IPS-20b (cell line): ENCODE measurements around the gene BNC2.
A peak's percentile ranks its signal among the peaks of the same experiment; 100 is the strongest.

Source experiments
- H3K27ac ChIP-seq: one replicate; pipeline ENCODE4 v1.5.1; 2013; ENCODE audit warnings: low read length
- H3K27me3 ChIP-seq: 2 replicates; pipeline ENCODE4 v1.6.1; 2013; ENCODE audit warnings: mild to moderate bottlenecking, low read length, inconsistent platforms; ENCODE audit not compliant: insufficient read depth
- H3K36me3 ChIP-seq: 2 replicates; pipeline ENCODE4 v1.6.1; 2013; ENCODE audit warnings: low read depth, mild to moderate bottlenecking, inconsistent platforms, low read length, moderate library complexity; ENCODE audit not compliant: insufficient read depth
- H3K4me1 ChIP-seq: 2 replicates; pipeline ENCODE4 v1.6.1; 2013; ENCODE audit warnings: mild to moderate bottlenecking, control low read depth, inconsistent platforms, low read length, moderate library complexity; ENCODE audit not compliant: insufficient read depth
- H3K4me3 ChIP-seq: 2 replicates; pipeline ENCODE4 v1.5.1; 2013; ENCODE audit warnings: mild to moderate bottlenecking, low read length, inconsistent platforms
- H3K9ac ChIP-seq: 2 replicates; pipeline ENCODE4 v1.6.1; 2013; ENCODE audit warnings: low read depth, mild to moderate bottlenecking, inconsistent platforms, low read length, moderate library complexity
- H3K9me3 ChIP-seq: 2 replicates; pipeline ENCODE4 v1.6.1; 2013; ENCODE audit warnings: mild to moderate bottlenecking, low read depth, low read length, inconsistent platforms; ENCODE audit not compliant: insufficient read depth

Gene BNC2

DNA sequence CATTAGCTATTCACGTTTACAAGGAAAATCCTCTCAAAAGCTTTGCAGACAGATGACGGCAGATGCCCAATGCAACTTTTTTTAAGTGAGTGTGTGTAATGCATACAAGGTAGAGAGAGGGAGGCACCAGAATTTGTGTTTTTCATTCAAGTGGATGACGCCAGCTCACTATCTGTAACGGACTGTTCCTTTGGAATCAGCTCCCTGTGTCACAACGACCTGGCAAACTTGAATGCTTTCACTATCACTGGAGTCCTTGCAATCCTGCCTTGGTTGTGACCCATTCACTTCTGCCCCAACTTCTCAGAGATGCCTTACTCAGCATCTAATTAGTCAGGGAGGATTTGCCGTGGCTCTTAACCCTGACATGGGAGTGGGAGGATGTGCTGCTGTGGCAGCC lies 148.5 kb downstream of the BNC2 start:
- Histone ChIP-seq H3K4me3 (no peak overlapping the region), H3K9ac (no peak overlapping the region), H3K27me3 (no peaks in the 10 kb centered on the region), H3K9me3 (no peaks in the 10 kb centered on the region), H3K36me3 (no peaks in the 10 kb centered on the region), H3K27ac (no peak overlapping the region), H3K4me1 (peaks cover 49% of the 10 kb centered on the region)

DNA sequence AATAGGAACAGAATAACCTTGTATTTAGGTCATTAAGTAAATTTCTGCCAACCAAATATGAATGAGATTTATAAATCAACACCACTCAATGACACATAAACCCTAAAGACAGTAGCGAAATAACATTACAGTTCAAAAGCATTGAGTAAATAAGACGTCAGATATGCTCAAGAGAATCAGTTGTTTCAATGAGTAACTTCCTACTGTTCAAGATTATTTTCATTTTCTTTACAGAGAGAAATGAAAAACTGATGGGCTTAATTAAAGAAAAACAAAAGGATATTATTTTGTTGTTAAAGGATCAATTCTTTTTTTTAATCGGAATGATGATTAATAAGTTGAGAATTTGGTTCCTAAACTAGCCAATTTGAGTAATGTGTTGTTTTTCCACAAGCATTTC lies 150.1 kb downstream of the BNC2 start:
- no peaks in the 10 kb centered on the region for H3K27me3 ChIP-seq
- no peaks in the 10 kb centered on the region for H3K9me3 ChIP-seq
- no peaks in the 10 kb centered on the region for H3K36me3 ChIP-seq
- peaks cover 44% of the 10 kb centered on the region for H3K4me1 ChIP-seq
- no peak overlapping the region for H3K4me3 ChIP-seq
- no peak overlapping the region for H3K9ac ChIP-seq
- H3K27ac ChIP-seq: no peak overlapping the region

DNA sequence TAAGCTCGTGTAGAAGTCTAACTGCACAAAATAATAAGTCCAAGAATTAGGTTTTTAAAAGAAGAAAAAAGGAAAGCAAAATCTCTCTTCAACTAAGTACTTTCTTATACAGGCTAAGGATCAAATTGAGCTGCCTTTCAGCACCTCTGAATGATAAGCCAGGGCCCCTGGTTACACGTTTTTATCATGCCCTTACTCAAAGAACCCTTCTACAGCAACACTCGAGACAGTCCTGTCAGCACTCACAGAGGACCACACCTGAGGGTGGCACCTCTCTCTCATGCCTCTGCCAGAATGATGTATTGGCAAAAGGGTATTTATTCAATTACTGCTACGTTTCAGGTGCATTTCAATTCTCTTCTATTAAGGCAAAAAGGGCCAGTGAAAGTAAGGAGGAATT lies 150.5 kb downstream of the BNC2 start:
- Histone ChIP-seq H3K27me3 (no peaks in the 10 kb centered on the region), H3K27ac (no peak overlapping the region), H3K4me1 (peaks cover 45% of the 10 kb centered on the region), H3K4me3 (no peak overlapping the region), H3K9ac (no peak overlapping the region), H3K9me3 (no peaks in the 10 kb centered on the region), H3K36me3 (no peaks in the 10 kb centered on the region)

DNA sequence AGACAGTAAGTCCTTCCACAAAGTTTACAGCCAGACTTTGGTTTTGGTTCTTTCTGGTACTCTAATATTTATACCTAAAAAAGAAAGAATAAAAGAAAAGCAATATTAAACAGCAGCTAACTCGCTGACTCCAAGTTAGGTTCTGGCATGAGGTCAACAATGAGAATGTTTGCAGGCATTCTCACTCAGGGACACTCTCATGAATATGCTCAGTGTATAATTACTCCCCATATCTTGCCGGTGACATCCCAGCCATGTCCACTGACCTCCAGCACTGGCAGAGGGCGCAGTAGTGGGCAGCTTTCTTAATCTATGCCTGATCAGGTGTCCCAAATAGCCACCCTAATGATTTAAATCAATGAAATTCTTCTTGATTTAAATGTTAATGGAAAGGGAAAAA lies 151.5 kb downstream of the BNC2 start:
- no peaks in the 10 kb centered on the region for H3K36me3 ChIP-seq
- H3K27me3 ChIP-seq: no peaks in the 10 kb centered on the region
- peaks cover 47% of the 10 kb centered on the region for H3K4me1 ChIP-seq
- no peaks in the 10 kb centered on the region for H3K9me3 ChIP-seq
- no peak overlapping the region for H3K27ac ChIP-seq
- H3K9ac ChIP-seq: no peak overlapping the region
- H3K4me3 ChIP-seq: no peak overlapping the region

DNA sequence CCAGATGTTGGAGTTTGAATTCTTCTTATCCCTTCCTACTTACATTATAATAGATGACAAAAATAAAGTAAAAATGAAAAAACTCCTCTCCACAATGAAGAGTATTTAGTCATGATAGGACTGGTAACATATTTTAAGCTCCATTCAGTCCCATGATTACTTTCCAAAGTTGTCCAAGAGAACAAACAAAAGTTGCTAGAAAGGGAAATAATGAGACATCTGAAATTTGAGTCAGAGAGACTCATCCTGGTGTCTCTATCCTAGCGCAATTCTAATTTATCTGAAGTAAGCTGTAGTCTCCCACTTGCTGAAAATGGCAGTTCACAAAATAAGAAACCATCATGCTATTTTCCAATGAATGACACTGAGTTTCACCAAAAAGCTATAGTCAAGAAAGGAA lies 152.2 kb downstream of the BNC2 start:
- no peaks in the 10 kb centered on the region for H3K27me3 ChIP-seq
- H3K9me3 ChIP-seq: no peaks in the 10 kb centered on the region
- H3K9ac ChIP-seq: peak overlapping the region; percentile 24; the same call in 1 of the 2 replicates
- no peak overlapping the region for H3K4me3 ChIP-seq
- no peaks in the 10 kb centered on the region for H3K36me3 ChIP-seq
- peaks cover 54% of the 10 kb centered on the region for H3K4me1 ChIP-seq
- H3K27ac ChIP-seq: peak overlapping the region; percentile 40

DNA sequence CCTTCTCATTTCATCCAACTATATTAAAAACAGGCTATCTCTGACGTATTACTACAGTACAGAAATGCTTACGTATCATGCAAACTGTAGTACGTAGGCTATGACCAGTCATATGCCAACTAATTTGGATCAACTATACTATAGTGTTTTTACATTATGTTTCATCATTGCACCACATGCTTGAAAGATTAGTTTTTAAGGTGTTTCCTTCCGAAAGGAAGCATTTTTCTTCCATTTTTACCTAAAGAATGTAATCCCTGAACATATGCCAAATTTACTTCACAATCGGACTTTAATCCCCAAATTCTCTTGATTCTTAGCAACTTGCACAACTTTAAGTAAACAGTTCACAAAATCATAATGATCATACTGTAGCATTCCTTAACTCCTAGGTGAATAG lies 153.9 kb downstream of the BNC2 start:
- Histone ChIP-seq H3K9me3 (no peaks in the 10 kb centered on the region), H3K27me3 (no peaks in the 10 kb centered on the region), H3K4me1 (peaks cover 70% of the 10 kb centered on the region)

DNA sequence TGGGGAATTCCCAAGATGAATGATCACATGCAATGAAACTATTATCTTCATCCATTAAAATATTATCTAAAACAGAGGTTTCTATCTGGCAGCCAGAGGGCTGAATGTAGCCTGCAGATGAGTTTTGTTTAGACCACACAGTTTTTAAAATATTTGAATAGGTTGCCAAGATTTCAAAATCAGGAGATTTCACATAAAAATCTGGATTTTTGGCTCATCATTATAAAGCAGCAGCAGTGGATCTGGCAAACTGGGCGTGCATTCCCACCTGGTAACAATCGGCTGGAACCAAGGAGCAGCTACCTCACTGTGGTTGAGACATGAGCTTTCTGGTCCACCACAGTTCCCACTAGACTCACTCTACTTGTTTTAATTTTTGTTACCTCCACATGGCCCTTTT lies 155.1 kb downstream of the BNC2 start:
- Histone ChIP-seq H3K4me3 (no peak overlapping the region), H3K4me1 (peaks cover 79% of the 10 kb centered on the region), H3K27me3 (no peaks in the 10 kb centered on the region), H3K9ac (no peak overlapping the region), H3K27ac (no peak overlapping the region), H3K9me3 (no peaks in the 10 kb centered on the region), H3K36me3 (no peaks in the 10 kb centered on the region)

More for the DNA sequence above, 153.9 kb downstream of the BNC2 start:
- H3K4me3 ChIP-seq: no peak overlapping the region
- no peaks in the 10 kb centered on the region for H3K36me3 ChIP-seq
- H3K9ac ChIP-seq: no peak overlapping the region; the same call in 1 of the 2 replicates
- H3K27ac ChIP-seq: peak overlapping the region; percentile 59

DNA sequence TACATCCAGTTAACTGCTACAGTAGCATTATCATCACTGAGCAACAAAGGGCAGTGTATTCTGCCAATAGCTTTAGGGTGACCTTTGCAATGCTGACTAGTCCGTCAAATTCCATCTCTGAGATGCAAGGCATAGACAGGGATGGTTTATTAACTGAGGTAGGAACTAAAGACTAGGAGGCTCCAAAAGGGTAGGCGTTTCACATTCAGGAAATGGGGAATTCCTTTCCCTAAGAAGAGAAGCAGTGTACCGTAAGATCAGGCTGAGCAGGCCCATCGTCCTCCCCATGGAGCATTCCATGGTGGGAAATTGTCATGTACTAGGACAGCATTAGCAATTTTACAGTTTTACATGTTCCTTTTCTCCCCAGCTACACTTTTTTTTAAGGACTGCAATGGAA lies 157.7 kb downstream of the BNC2 start:
- Histone ChIP-seq H3K27me3 (no peaks in the 10 kb centered on the region), H3K27ac (peak overlapping the region; percentile 60), H3K4me1 (peaks cover 69% of the 10 kb centered on the region)

DNA sequence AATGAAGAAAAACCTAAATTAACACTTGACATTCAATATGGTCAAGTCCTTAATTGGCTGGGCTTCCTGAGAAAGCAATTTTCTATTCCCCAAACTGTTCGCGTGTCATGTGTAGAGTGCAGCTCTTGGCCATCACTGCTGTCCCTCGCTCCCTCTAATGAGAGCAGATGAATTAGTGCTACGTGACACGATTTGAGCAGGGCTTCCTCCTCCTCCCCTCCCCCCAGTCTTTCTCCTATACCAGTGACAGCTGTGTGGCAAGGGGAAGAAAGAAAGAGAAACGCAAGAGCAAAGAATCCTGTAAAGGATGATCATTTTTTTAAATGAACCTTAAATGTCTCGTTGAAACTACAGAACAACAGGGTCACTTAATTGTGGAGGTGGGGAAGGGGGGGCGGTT lies 159.6 kb downstream of the BNC2 start:
- peak overlapping the region; percentile 60 for H3K27ac ChIP-seq
- H3K4me1 ChIP-seq: peaks cover 66% of the 10 kb centered on the region
- H3K9ac ChIP-seq: peak overlapping the region; percentile 63; the same call in 1 of the 2 replicates
- H3K27me3 ChIP-seq: no peaks in the 10 kb centered on the region
- no peaks in the 10 kb centered on the region for H3K9me3 ChIP-seq
- peak overlapping the region; percentile 9; the same call in 1 of the 2 replicates for H3K4me3 ChIP-seq
- H3K36me3 ChIP-seq: no peaks in the 10 kb centered on the region

More for the DNA sequence above, 157.7 kb downstream of the BNC2 start:
- H3K9me3 ChIP-seq: no peaks in the 10 kb centered on the region
- H3K36me3 ChIP-seq: no peaks in the 10 kb centered on the region
- H3K4me3 ChIP-seq: no peak overlapping the region
- H3K9ac ChIP-seq: peak overlapping the region; percentile 63; the same call in 1 of the 2 replicates

DNA sequence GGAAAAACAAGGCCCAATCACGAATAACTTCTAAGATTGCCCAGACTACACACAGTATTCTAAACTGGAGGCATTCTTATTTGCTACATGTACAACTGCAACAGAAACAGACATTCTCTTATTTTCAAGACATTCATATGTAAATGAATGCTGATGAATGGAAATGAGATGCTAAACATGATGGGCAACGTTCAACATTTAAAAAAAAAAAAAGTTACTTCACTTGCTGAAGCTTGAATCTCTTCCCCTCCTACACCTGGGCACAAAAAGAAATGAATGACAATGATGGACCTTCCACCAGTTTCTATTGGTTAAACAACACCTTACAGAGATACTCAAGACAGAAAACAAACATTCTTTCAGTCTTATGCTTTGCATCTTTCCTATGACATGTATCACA lies 160.5 kb downstream of the BNC2 start:
- Histone ChIP-seq H3K4me3 (peak overlapping the region; percentile 58), H3K9me3 (no peaks in the 10 kb centered on the region), H3K9ac (peak overlapping the region; percentile 67; the same call in 1 of the 2 replicates), H3K27me3 (no peaks in the 10 kb centered on the region), H3K4me1 (peaks cover 62% of the 10 kb centered on the region), H3K36me3 (no peaks in the 10 kb centered on the region), H3K27ac (peak overlapping the region; percentile 26)

DNA sequence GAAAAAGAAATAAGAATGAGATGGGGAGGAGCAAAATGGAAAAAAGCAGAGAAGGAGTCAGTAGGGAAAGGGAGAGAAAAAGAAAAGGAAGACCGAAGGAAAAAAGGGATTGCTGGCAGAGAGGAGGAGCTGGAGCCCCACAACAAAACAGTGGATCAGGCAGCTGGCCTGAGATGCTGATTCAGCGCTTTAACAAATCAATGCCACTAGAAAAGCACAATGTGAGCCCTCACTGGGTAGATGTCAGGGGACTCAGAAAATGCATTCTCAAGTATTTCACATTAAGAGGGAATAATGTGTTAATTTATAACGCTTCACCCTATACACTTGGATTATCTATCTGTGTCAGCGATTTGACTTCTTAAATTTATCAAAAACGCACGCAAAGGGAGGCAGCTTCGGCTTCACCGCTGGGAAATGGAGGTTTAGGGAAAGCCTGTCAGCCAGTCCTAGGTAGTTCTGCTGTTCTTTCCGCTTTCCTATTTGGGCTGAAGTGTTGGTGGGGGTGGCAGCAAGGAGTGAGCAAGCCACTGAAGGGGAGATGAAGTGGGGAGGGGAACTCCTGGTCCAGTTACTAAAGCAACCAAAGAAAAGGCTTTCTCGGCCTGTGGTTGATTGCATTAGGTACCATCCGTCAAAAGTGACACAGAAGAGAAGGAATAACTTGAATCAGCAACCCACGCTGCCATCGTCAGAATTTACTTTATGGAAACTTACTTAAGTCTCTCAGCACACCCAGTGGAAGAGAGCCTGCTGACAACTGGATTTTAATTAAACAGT lies 161.6 kb downstream of the BNC2 start:
- Histone ChIP-seq H3K27ac (peak overlapping the region; percentile 26), H3K27me3 (no peaks in the 10 kb centered on the region), H3K9me3 (no peaks in the 10 kb centered on the region), H3K4me1 (peaks cover 70% of the 10 kb centered on the region), H3K36me3 (no peaks in the 10 kb centered on the region), H3K4me3 (peak overlapping the region; percentile 58), H3K9ac (peak overlapping the region; percentile 67; the same call in 1 of the 2 replicates)

DNA sequence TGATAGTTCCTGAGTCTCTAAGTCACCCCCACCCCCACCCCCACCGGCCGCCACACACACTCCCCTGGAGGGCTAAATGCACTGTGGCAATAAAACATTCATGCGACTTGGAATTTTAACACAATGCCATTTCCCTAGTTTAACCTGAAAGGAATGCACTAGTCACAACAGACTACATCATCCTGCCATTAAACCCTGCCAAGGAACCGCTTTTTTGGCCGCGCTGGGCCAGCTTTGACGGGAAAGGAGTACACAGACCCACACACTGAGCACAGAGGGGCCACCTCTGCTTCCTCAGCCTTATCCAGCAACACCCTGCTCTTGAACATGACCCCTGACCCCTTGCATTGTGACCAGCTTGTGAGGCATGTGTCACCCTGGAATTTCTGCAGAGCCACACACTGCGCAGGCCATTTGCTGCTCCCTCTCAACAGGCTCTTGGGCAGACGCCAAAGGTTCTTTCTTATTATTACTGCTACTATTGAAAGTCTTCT lies 165.3 kb downstream of the BNC2 start:
- Histone ChIP-seq H3K9me3 (no peaks in the 10 kb centered on the region), H3K27ac (peak overlapping the region; percentile 6), H3K9ac (peak overlapping the region; percentile 52; the same call in 1 of the 2 replicates), H3K4me3 (peak overlapping the region; percentile 47), H3K27me3 (no peaks in the 10 kb centered on the region), H3K36me3 (no peaks in the 10 kb centered on the region), H3K4me1 (peaks cover 34% of the 10 kb centered on the region; the same call in 1 of the 2 replicates)
